ENCODE measurements around the gene KIAA2012. TPM values are rescaled to one million over a fixed set of nuclear protein-coding genes. Genes with fewer than 3 reads are reported as not detected.

The KIAA2012 gene
- not detected for polyA plus RNA-seq (2012; ENCODE audit: insufficient read depth, insufficient read length)

DNA sequence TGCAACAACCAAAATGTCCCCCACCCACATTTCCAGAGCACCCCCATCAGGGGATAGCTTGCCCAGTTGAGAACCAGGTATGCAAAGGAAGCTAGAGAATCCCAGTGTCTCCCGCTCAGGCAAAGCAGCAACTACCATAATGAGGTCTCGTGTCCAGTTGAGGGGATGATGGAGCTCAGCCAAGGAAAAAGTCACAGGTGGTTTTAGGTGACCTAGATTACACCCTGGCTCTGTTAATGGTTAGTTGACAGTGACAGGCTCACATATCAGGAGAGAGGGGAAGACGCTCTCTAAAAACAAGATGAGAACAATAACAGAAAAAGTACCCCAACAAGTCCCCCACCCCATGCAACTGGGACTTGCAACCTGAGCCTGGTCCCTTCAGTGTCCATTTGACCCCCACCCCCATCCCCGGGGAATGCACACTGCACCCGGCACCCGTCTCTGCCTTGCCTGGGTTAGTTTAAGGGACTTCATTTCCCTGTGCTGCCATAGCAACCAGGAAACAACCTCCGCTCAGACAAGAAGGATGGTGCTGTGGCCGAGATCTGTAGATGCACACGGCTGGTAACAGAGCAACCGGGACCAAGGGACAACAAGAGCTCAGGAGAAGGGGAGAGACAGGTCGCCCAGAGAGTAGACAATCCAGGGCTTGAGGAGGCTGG lies at the start of gene KIAA2012:
KIAA2012 (plus strand) TSS at position 519 of the 665 bp plus-strand sequence. CDS start 373 bp downstream, outside the sequence.
- no peak for DNase-seq (ENCODE audit: low read depth, low spot score)
- H3K4me3 ChIP-seq (ENCODE audit: low read length), result no peak within 1 kb of the TSS

DNA sequence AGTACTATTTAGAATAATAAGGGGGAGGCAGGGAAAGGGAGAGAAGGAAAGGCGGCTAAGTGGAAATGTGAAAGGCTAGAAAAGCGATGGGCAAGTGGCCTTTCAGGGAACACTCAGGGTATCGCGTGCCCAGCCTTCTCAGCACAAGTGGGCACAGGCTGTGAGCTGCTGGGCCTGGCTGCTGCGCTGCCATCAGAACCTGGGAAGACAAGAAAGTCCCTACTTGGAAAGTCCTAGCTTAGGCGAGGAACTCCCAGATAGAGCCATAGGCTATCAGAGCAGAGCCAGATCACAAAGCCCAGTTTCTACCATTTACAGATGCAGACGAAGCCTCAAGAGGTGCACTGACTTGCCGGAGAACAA lies 49.2 kb upstream of the KIAA2012 start:
- H3K4me3 ChIP-seq (ENCODE audit: low read length), result no peak overlapping the region
- no peak for DNase-seq (ENCODE audit: low read depth, low spot score)

DNA sequence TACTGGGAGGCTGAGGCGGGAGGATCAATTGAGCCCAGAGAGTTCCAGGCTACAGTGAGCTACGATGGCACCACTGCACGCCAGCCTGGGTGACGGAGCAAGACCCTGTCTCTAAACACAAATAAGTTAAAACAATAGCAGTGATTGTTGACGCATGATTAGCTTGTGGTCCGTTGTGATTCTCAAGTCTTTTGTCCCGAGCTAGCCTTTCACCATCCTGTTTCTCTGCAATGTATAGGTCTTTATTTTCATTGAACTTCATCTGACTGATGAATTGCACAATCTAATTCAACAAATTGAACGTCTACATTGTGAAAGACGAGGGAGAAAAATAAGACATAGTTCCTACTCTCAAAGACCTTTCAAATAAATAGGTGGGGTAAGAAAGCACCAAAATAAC lies 48.2 kb upstream of the KIAA2012 start:
- H3K4me3 ChIP-seq (ENCODE audit: low read length), result no peak overlapping the region
- DNase-seq (ENCODE audit: low read depth, low spot score), result no peak

DNA sequence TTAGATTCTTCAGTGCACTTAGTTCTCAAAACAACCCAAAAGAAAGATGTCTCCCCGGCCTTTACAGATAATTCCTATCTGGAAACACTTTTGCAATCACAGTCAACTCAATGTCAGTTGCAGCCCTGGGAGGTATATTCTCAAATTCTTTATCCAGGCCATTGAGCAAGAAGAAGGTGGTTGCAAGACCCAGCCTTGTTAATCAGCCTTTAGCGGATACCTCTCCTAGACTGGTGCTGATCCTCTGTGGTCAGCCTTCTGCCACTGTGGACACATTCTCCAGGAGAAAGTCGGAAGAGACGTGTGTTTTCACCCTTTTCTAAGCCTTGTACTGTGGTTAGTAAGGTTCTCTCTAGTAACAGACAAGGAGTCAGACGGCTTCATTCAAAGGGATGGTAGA lies 47.2 kb upstream of the KIAA2012 start:
- H3K4me3 ChIP-seq (ENCODE audit: low read length), result no peak overlapping the region
- DNase-seq (ENCODE audit: low read depth, low spot score), result no peak

DNA sequence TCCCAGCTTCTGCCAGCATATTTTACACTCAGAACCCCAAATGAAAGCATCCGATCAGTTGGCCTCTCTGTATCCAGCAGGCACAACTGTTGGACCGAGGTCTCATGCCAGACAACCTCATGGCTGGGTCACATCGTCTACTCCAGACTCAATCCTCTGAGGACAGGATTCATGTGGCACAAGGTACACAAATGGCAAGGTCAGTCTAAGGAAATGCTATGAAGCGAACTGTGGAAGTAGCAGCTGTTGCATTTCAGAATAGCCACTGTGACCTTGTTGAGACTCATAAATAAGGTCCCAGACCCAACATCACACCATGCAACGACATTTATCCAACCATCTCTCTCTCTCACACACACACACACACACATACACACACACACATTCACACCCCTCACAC lies 46.5 kb upstream of the KIAA2012 start:
- DNase-seq (ENCODE audit: low read depth, low spot score), result no peak
- H3K4me3 ChIP-seq (ENCODE audit: low read length), result no peak overlapping the region

DNA sequence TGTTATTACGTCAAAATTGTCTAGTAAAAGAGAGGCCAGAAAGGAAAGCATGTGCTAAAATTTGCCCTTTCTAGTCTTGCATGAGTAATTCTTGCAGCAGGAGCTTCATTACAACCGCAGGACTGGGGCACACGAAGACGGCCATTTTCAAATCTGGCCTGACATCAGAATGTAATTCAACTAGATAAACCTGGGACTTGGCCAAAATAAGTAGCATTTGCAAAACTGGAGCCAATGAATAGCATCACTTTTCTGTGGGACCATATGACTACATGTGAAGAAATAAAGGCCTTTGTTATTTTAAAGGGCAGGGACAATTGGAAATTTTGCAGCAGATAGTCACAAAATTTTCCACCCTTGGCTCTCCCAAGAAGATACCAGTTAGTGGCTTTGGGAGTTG lies 42.4 kb upstream of the KIAA2012 start:
- no peak for DNase-seq (ENCODE audit: low read depth, low spot score)

DNA sequence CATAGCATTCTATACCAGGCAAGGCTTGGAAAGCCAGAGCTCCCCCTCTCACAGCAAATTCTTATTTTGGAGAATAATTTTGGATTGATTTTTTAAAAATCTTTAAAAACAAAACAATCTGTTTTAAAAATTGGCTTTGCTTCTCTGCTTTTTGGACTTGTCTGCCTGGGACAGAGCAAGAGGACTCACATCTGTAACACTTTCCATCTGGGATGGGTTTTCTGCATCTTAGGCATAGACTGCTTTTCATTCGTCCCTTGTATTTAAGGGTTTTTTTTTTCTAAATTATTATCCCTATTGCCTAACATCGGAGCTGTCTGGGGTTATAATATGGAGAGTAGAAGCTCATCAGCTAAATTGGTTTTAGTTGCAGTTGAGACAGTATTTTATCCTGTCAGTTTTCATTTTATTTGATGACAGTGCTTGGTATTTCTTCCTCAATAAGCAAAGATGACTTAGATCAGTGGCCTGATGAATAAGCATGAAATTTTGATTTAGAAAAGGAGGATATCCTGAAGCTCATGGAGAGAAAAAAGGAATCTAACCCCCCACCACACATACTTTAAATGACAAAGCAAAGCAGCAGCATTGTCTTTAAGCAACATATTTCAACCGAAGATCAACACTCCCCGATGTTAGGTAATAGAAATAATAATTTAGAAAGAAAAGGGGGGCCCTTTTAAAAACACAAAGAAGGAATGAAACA lies 41.7 kb upstream of the KIAA2012 start:
- DNase-seq (ENCODE audit: low read depth, low spot score), result no peak
- no peak overlapping the region for H3K4me3 ChIP-seq (ENCODE audit: low read length)

More for the DNA sequence above, 42.4 kb upstream of the KIAA2012 start:
- no peak overlapping the region for H3K4me3 ChIP-seq (ENCODE audit: low read length)

DNA sequence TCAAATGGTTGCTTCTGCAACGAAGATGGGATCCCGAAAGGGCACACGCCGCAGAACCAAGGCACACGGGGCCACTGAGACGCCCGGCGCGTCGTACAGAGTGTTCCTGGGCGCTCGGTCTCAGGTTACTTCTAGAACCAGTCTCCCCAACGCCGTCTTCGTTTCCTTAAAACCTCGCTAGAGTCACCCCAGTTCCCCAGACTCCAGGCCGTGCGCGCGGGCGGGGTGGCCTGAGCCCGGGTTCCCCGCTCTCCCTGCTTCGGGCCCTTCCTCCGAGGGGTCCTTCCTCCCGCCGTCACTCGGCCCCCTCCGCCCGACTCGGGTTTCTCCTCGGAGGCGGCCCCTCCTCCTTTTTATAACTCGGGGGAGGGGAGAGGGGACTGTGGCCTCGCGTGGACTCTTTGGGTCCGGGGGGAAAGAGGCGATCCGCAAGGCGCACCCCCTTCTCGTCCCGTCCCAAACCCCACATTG lies 40.2 kb upstream of the KIAA2012 start:
- peak overlapping the region; percentile 68 for H3K4me3 ChIP-seq (ENCODE audit: low read length)
- no peak for DNase-seq (ENCODE audit: low read depth, low spot score)

DNA sequence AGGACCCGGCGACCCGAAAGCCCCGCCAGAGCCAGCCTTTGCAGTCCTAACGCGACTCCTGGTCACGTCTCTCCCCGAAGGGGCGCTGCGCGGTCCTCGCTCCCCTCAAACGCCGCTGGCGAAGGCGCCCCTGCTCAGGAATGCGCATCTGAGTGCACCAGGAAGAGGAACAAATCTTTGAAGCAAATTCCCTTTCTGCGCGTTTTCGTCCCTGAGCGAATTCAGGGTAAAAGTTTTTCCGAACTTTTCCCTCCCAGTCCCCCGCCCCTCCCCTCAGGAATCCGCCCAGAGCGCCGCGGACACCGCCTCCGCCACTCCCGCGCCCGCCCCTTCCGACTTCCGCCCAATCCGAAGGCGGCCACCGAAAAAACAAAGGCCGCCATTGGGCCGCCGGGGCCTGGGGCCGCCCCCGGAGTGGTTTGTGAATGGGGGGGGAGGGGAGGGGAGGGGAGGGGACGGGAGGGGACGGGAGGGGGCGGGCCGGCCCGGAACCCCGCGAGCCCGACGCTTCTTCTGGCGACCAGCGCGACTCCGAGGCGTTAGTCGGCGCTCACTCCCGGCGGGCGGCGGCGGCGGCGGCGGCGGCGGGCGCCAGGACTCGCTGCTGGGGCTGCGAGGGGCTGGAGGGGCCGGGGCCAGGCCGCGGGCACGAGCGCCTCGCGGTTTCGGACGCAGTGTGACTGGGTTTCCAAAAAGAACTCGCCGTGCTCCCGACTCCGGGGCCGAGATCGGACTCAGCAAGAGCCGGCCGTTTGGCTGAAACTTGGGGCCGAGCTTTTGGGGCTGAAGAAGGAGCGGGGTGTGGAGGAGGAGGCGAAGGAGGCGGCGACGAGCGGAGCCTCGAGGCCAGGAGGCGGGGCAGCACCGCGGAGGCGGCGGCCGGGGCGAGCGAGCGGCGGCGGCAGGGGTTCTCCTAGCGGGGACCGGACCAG lies 39.5 kb upstream of the KIAA2012 start, which contains the start of gene FZD7:
FZD7 (plus strand) TSS at position 539 of the 932 bp plus-strand sequence. CDS start 793 bp downstream, outside the sequence.
- H3K4me3 ChIP-seq (ENCODE audit: low read length), result peak within 1 kb of the TSS; percentile 68

DNA sequence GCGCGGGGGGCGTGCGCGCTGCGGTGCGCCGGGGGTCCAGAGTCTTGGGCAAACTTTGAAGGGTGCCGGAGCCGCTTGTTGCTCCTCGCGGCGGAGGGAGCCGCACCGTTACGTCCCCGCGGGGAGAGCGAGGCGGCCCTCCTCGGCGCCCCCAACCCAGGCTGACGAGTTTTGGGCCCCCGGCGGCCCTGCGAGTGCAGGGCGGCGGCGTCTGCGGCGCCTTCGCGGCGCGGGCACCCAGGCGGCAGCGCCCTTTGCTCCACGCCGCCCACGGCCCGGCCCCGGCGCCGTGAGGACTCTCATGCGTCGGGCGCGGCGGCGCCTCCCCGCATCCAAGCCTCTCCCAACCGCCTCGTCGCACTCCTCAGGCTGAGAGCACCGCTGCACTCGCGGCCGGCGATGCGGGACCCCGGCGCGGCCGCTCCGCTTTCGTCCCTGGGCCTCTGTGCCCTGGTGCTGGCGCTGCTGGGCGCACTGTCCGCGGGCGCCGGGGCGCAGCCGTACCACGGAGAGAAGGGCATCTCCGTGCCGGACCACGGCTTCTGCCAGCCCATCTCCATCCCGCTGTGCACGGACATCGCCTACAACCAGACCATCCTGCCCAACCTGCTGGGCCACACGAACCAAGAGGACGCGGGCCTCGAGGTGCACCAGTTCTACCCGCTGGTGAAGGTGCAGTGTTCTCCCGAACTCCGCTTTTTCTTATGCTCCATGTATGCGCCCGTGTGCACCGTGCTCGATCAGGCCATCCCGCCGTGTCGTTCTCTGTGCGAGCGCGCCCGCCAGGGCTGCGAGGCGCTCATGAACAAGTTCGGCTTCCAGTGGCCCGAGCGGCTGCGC lies 38.6 kb upstream of the KIAA2012 start:
- DNase-seq (ENCODE audit: low read depth, low spot score), result no peak

More for the DNA sequence above, 39.5 kb upstream of the KIAA2012 start, which contains the start of gene FZD7:
- peak; percentile 73 for DNase-seq (ENCODE audit: low read depth, low spot score)

DNA sequence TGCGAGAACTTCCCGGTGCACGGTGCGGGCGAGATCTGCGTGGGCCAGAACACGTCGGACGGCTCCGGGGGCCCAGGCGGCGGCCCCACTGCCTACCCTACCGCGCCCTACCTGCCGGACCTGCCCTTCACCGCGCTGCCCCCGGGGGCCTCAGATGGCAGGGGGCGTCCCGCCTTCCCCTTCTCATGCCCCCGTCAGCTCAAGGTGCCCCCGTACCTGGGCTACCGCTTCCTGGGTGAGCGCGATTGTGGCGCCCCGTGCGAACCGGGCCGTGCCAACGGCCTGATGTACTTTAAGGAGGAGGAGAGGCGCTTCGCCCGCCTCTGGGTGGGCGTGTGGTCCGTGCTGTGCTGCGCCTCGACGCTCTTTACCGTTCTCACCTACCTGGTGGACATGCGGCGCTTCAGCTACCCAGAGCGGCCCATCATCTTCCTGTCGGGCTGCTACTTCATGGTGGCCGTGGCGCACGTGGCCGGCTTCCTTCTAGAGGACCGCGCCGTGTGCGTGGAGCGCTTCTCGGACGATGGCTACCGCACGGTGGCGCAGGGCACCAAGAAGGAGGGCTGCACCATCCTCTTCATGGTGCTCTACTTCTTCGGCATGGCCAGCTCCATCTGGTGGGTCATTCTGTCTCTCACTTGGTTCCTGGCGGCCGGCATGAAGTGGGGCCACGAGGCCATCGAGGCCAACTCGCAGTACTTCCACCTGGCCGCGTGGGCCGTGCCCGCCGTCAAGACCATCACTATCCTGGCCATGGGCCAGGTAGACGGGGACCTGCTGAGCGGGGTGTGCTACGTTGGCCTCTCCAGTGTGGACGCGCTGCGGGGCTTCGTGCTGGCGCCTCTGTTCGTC lies 37.7 kb upstream of the KIAA2012 start:
- no peak for DNase-seq (ENCODE audit: low read depth, low spot score)

More for the DNA sequence above, 38.6 kb upstream of the KIAA2012 start:
- H3K4me3 ChIP-seq (ENCODE audit: low read length), result peak overlapping the region; percentile 59

DNA sequence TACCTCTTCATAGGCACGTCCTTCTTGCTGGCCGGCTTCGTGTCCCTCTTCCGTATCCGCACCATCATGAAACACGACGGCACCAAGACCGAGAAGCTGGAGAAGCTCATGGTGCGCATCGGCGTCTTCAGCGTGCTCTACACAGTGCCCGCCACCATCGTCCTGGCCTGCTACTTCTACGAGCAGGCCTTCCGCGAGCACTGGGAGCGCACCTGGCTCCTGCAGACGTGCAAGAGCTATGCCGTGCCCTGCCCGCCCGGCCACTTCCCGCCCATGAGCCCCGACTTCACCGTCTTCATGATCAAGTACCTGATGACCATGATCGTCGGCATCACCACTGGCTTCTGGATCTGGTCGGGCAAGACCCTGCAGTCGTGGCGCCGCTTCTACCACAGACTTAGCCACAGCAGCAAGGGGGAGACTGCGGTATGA lies 37.1 kb upstream of the KIAA2012 start:
- no peak overlapping the region for H3K4me3 ChIP-seq (ENCODE audit: low read length)
- DNase-seq (ENCODE audit: low read depth, low spot score), result no peak

More for the DNA sequence above, 37.7 kb upstream of the KIAA2012 start:
- no peak overlapping the region for H3K4me3 ChIP-seq (ENCODE audit: low read length)

DNA sequence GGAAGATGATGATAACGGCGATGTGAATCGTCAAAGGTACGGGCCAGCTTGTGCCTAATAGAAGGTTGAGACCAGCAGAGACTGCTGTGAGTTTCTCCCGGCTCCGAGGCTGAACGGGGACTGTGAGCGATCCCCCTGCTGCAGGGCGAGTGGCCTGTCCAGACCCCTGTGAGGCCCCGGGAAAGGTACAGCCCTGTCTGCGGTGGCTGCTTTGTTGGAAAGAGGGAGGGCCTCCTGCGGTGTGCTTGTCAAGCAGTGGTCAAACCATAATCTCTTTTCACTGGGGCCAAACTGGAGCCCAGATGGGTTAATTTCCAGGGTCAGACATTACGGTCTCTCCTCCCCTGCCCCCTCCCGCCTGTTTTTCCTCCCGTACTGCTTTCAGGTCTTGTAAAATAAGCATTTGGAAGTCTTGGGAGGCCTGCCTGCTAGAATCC lies 36.4 kb upstream of the KIAA2012 start:
- DNase-seq (ENCODE audit: low read depth, low spot score), result no peak
- no peak overlapping the region for H3K4me3 ChIP-seq (ENCODE audit: low read length)

DNA sequence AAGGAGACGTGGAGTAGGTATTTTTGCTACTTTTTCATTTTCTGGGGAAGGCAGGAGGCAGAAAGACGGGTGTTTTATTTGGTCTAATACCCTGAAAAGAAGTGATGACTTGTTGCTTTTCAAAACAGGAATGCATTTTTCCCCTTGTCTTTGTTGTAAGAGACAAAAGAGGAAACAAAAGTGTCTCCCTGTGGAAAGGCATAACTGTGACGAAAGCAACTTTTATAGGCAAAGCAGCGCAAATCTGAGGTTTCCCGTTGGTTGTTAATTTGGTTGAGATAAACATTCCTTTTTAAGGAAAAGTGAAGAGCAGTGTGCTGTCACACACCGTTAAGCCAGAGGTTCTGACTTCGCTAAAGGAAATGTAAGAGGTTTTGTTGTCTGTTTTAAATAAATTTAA lies 36.0 kb upstream of the KIAA2012 start:
- H3K4me3 ChIP-seq (ENCODE audit: low read length), result no peak overlapping the region
- no peak for DNase-seq (ENCODE audit: low read depth, low spot score)

DNA sequence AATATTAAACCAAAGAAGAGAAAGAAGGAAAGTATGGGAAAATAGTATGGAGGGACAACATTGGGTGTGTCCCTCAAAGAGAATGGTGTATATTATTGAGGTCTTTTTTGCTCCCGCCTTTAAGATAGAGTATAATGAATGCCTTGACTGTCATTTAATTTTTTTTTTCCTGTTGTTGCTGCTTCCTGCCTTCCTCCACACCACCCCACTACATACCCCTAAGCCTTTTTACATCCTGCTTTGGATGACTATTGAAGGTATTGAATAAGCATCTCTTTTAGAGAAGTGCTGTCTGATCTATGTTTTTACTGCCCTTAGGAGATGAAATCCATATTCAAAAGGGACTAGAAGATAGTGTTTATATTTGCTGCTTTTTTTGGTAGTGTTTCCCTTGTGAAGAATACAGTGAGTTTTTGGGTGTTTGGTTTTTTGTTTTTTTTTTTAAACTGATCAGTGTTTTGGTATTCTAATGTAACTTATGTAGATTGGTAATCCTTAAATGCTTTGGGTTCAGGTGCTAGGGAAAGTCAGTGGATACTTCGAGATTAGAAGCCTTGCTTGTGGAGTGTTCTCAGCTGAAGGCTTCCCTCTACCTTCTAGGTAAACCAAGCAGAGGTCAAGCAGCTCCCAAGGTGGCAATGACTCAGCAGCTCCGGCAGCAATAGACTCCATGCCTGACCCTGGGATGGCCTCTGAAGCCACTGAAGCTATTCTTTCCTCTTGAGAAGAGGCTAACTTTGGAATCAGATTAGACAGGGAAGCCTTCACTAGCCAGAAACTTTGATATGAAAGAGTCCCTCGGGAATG lies 34.4 kb upstream of the KIAA2012 start:
- H3K4me3 ChIP-seq (ENCODE audit: low read length), result no peak overlapping the region
- DNase-seq (ENCODE audit: low read depth, low spot score), result no peak

DNA sequence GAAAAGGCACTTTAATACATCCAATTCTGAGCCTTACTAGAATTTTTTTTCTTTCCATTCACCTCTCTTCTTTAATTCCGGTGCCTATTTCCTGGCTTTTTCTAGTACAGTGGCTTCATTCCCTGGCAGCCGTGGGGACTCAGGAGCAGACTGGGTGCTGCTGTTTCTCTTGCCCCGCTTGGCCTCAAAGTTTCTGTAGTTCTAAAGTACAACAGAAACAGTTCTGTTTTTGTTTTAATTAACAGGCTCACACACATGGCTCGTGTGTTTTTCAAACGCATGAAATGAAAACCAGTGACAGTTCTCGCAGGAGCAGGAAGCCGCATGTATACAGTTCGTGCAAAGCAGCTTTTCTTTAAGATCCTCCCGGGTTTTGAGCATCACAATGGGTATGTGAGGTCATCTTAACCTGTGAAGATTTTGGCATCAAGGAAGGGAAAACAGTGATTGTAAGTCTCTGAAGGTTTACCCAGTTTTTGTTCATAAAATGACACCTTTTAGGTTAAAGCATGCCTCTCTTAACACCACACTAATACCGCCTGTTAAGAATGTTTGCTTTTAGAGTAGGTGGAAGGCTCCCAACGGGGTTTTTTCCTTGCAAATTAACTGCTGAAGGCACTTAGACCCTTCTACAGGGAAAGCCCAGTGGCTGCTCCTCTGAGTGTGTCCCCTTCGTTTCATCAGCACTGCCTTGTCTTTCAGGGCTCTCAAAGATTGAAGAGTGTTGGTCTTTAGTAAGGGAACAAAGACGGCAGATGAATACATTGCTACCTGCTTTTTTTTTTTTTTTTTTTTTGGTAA lies 33.6 kb upstream of the KIAA2012 start:
- DNase-seq (ENCODE audit: low read depth, low spot score), result no peak
- no peak overlapping the region for H3K4me3 ChIP-seq (ENCODE audit: low read length)

Data from Jurkat, Clone E6-1 (cell line).